ENCODE data around the gene WDR47.

DNA sequence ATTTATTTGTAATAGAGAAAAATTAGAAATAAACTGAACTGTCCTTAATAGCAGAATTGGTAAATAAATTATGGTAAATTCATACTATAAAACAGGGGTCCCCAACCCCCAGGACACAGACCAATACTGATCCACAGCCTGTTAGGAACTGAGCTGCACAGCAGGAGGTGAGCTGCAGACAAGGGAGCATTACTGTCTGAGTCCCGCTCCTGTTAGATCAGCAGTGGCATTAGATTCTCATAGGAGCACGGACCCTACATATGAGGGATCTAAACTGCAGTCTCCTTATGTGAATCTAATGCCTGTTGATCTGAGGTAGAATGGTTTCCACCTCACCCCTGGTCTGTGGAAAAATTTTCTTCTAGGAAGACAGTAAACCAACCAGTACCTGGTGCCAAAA, 7.5 kb downstream of the WDR47 start:
- TF ChIP-seq CTCF (IDR thresholded peaks at IDR 0.05) (no peak), POLR2AphosphoS5 (IDR thresholded peaks at IDR 0.05) (no peak)

All from prostate gland (tissue), 2 donors.